Measurements from ENCODE around the gene ACAA2.

Gene ACAA2, protein sequence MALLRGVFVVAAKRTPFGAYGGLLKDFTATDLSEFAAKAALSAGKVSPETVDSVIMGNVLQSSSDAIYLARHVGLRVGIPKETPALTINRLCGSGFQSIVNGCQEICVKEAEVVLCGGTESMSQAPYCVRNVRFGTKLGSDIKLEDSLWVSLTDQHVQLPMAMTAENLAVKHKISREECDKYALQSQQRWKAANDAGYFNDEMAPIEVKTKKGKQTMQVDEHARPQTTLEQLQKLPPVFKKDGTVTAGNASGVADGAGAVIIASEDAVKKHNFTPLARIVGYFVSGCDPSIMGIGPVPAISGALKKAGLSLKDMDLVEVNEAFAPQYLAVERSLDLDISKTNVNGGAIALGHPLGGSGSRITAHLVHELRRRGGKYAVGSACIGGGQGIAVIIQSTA

DNA sequence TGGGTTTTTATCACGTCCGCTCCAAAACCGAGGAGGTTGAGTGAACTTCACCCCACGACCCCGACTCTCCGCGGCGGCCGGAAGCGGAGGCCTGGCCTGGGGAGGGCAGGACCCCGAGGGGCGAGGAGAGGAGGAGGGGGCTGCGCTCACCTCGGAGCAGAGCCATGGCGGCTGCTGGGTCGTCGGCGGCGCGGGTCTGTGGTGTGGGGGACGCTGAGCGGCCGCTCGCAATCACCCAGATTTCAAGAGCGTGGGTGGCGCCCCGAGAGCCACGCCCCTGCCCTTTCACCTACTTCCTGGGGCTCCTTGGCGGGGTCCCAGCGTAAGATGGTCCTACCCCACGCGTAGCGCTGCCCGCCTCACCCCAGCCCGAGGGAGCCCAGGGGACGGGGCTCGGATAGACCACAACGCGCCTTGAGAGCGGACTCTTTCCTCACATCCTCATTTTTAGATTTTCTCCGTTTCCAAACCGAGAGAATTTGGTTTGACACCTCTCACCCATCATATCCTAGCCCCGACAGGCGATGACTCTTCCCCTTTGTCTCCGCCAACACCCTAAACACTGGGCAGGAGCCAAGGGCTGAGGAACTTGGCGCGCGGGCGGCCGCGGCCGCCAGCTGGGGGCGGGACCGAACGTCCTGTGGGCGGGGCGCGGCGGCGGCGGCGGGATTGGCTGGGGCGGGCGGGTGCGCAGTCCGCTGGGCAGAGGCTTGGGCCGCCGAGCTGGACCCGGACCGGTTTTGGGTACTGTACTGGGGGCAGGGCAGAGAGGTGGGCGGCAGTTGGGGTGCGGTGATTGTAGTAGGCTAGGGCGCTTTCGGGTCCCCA, at the start of gene ACAA2:
Gene ACAA2, minus strand, starts transcription at position 215 of the 828 bp plus-strand sequence. Its CDS starts 49 bp downstream, at position 166.
- Histone ChIP-seq H3K27me3 (ENCODE audit: control insufficient read depth, insufficient read depth, low read length) (no peaks in the 10 kb centered on the region), H3K27ac (ENCODE audit: low read depth, low read length) (peak within 1 kb of the TSS; percentile 98), H3K4me3 (ENCODE audit: low read depth, low read length) (peak within 1 kb of the TSS; percentile 84), H3K9me3 (ENCODE audit: control insufficient read depth, insufficient read depth, low read length) (peaks cover 10% of the 10 kb centered on the region), H3K4me1 (ENCODE audit: control insufficient read depth, insufficient read depth, low read length) (peaks cover 20% of the 10 kb centered on the region), H3K9ac (ENCODE audit: low read depth, low read length) (peak within 1 kb of the TSS; percentile 77), H3K36me3 (ENCODE audit: control insufficient read depth, insufficient read depth, low read length) (no peaks in the 10 kb centered on the region; the same call in 1 of the 2 replicates)

DNA sequence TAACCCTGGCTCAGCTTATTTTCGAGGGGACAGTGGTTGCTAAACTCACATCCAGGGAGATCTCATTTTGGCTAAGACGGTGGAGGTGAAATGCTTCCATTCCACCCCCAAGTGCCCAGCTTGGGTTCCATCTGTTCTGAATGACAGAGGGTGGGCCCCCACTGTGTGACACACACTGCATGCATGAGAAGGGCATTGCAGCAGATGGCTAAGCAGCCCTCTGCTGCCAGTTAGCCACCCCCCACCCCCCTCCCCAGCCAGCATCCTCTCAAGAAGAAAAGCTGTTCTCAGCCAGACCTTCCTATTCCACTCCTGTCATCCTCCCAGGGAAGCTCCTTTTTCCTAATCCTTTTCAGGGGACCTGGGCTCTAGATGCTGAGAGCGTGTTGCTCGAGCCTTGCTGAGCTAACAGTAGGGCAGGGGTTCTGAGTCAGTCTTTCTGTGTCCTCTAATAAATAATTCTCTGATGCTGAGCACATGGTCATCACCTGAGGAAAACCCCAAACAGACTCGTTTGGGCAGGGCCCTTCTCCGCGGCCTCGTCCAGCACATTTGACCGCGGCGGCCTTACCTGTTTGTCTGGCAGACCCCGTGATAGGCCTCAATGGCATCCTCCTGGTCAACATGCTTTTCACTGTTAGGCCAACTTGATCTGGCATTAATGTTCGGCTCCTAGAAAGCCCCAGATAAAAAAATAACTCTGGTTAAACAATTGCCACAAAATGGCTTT, 49.5 kb upstream of the ACAA2 start:
- no peaks in the 10 kb centered on the region for H3K27me3 ChIP-seq (ENCODE audit: control insufficient read depth, insufficient read depth, low read length)
- no peak overlapping the region for H3K4me3 ChIP-seq (ENCODE audit: low read depth, low read length)
- no peak overlapping the region for H3K9ac ChIP-seq (ENCODE audit: low read depth, low read length)
- H3K36me3 ChIP-seq (ENCODE audit: control insufficient read depth, insufficient read depth, low read length): no peaks in the 10 kb centered on the region
- no peaks in the 10 kb centered on the region for H3K9me3 ChIP-seq (ENCODE audit: control insufficient read depth, insufficient read depth, low read length)
- H3K27ac ChIP-seq (ENCODE audit: low read depth, low read length): no peak overlapping the region
- H3K4me1 ChIP-seq (ENCODE audit: control insufficient read depth, insufficient read depth, low read length): peaks cover 8% of the 10 kb centered on the region

DNA sequence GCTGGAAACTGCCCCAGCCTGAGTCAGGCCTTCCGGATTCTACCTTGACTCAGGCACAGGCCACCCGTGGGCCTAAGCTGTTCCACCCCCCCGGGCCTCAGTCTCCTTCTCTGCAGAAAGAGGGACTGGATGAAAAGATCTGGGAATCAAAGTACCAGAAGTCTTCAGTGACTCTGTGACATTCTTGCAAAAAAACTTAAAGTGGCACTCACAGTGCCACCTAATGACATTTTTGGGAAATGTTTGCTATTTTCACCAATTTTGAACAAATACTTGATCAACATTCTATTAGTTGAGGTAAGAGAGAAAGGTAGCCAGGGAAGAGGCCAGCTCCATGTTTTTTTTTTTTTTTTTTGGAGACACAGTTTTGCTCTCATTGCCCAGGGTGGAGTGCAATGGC, 48.3 kb upstream of the ACAA2 start:
- peaks cover 9% of the 10 kb centered on the region for H3K4me1 ChIP-seq (ENCODE audit: control insufficient read depth, insufficient read depth, low read length)
- H3K4me3 ChIP-seq (ENCODE audit: low read depth, low read length): no peak overlapping the region
- H3K9ac ChIP-seq (ENCODE audit: low read depth, low read length): no peak overlapping the region
- H3K9me3 ChIP-seq (ENCODE audit: control insufficient read depth, insufficient read depth, low read length): no peaks in the 10 kb centered on the region
- no peaks in the 10 kb centered on the region for H3K27me3 ChIP-seq (ENCODE audit: control insufficient read depth, insufficient read depth, low read length)
- H3K27ac ChIP-seq (ENCODE audit: low read depth, low read length): no peak overlapping the region
- no peaks in the 10 kb centered on the region for H3K36me3 ChIP-seq (ENCODE audit: control insufficient read depth, insufficient read depth, low read length)

DNA sequence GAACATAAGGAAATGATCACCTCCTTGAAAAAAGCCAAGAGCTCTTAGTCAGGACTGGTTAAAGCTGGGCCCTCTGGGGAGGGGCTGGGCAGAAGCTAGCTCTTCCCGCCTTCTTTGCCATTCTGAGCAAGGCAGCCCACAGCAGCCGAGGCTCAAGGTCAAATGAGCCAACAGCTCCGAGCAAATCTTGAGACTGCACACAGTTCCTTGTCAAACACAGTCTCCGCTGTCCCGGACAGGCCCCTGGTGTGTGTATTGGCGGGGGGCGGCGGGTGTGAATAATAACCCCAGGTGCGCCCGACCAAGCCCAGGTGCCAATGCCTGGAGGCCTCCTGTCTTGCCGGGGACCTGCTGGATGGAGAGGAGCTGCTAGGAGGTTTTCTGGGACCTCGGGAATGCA, 46.4 kb upstream of the ACAA2 start:
- Histone ChIP-seq H3K9ac (ENCODE audit: low read depth, low read length) (no peak overlapping the region), H3K9me3 (ENCODE audit: control insufficient read depth, insufficient read depth, low read length) (no peaks in the 10 kb centered on the region), H3K36me3 (ENCODE audit: control insufficient read depth, insufficient read depth, low read length) (no peaks in the 10 kb centered on the region), H3K4me3 (ENCODE audit: low read depth, low read length) (no peak overlapping the region), H3K27me3 (ENCODE audit: control insufficient read depth, insufficient read depth, low read length) (no peaks in the 10 kb centered on the region), H3K27ac (ENCODE audit: low read depth, low read length) (no peak overlapping the region), H3K4me1 (ENCODE audit: control insufficient read depth, insufficient read depth, low read length) (peaks cover 9% of the 10 kb centered on the region)

DNA sequence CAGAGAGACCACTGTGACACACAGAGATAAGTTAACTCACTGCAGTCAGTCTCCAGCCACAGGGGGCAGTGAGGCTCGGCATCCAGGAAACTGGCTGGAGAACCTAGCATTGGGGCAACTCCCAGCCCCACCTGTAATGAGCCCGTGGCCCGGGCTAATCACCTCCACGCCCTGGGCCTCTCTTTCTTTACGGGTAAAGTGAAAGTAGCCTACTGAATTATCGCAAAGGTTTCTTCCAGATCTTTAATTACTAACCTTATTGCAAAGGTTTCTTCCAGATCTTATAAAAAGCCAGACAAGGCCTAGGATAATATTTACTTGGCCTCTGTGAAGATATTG, 45.7 kb upstream of the ACAA2 start:
- Histone ChIP-seq H3K9ac (ENCODE audit: low read depth, low read length) (no peak overlapping the region), H3K27ac (ENCODE audit: low read depth, low read length) (no peak overlapping the region), H3K36me3 (ENCODE audit: control insufficient read depth, insufficient read depth, low read length) (no peaks in the 10 kb centered on the region), H3K4me1 (ENCODE audit: control insufficient read depth, insufficient read depth, low read length) (peaks cover 9% of the 10 kb centered on the region), H3K9me3 (ENCODE audit: control insufficient read depth, insufficient read depth, low read length) (no peaks in the 10 kb centered on the region), H3K4me3 (ENCODE audit: low read depth, low read length) (no peak overlapping the region), H3K27me3 (ENCODE audit: control insufficient read depth, insufficient read depth, low read length) (no peaks in the 10 kb centered on the region)

DNA sequence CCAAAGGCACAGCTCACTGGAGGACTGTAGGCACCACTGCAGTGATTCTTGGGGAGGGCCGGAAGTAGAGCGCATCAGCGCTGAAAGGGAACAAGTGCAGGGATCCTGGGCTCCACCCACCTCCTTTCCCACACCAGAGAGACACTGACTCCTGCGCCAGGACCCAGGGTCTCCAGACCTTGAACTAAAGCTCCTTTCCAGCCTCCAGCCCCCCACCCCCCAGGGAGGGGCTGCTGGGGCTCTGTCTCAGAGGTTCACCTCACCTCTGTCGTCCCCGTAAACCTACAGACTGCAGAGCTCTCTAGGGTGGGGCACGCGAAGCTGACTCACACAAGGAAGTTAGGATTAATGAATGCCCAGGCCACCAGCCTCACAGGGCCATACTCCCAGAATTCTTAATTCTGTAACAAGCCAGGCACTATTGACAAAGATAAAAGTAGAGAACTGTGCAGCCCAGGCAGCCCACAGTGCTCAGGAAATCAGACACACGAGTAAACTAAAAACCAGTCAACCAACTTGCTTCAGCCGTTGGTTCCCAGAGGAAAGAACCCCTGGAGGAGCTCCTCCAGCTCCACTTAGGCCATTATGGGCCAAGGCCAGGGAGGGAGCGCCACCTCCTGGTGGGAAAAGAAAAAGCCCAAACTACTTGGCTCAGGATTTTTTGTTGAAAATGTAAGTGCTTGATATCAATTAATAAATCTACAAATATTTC, 45.1 kb upstream of the ACAA2 start:
- H3K9me3 ChIP-seq (ENCODE audit: control insufficient read depth, insufficient read depth, low read length): no peaks in the 10 kb centered on the region
- no peak overlapping the region for H3K4me3 ChIP-seq (ENCODE audit: low read depth, low read length)
- H3K4me1 ChIP-seq (ENCODE audit: control insufficient read depth, insufficient read depth, low read length): peaks cover 9% of the 10 kb centered on the region
- H3K9ac ChIP-seq (ENCODE audit: low read depth, low read length): no peak overlapping the region
- H3K36me3 ChIP-seq (ENCODE audit: control insufficient read depth, insufficient read depth, low read length): no peaks in the 10 kb centered on the region
- no peaks in the 10 kb centered on the region for H3K27me3 ChIP-seq (ENCODE audit: control insufficient read depth, insufficient read depth, low read length)
- H3K27ac ChIP-seq (ENCODE audit: low read depth, low read length): no peak overlapping the region

DNA sequence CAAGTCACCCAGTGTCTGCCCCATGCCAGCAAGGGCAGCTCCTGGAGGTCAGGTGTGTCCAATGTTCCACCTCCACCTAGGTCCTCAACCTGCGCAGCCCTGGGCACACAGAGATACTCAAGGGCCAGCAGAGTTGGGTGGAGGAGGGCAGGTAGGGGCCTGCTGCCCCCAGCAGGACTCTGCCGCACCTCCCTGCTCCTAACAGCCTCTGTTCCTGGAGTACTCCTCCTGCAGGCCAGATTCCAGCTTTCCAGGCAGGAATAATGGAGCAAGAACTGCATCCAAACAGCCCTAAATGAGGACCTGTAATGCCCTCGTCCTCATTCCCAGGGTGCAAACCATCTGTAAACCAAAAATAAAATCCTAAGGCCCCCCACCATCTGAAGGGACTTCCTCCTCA, 44.4 kb upstream of the ACAA2 start:
- Histone ChIP-seq H3K4me3 (ENCODE audit: low read depth, low read length) (no peak overlapping the region), H3K36me3 (ENCODE audit: control insufficient read depth, insufficient read depth, low read length) (no peaks in the 10 kb centered on the region), H3K27me3 (ENCODE audit: control insufficient read depth, insufficient read depth, low read length) (no peaks in the 10 kb centered on the region), H3K4me1 (ENCODE audit: control insufficient read depth, insufficient read depth, low read length) (peaks cover 9% of the 10 kb centered on the region), H3K9me3 (ENCODE audit: control insufficient read depth, insufficient read depth, low read length) (no peaks in the 10 kb centered on the region), H3K9ac (ENCODE audit: low read depth, low read length) (no peak overlapping the region), H3K27ac (ENCODE audit: low read depth, low read length) (no peak overlapping the region)

DNA sequence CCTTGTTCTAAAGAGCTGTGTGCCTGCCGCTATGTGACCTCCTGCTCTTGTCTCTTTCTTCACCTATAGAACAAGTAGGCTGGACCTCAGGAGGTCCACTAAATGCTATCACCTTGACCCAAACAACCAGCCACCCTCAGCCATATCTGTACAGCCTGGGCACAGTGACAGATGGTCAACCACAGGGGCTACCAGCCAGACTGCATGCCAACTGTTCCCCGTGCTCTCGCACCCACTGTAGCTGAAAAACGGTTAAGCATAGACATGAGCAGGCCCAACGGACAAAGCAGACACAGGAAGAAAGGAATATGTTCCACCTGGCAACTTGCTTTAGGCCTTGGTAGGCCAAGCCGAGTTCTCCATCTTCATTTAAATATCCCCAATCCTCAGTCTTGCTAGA, 43.2 kb upstream of the ACAA2 start:
- Histone ChIP-seq H3K36me3 (ENCODE audit: control insufficient read depth, insufficient read depth, low read length) (no peaks in the 10 kb centered on the region), H3K9me3 (ENCODE audit: control insufficient read depth, insufficient read depth, low read length) (no peaks in the 10 kb centered on the region), H3K27ac (ENCODE audit: low read depth, low read length) (no peak overlapping the region), H3K27me3 (ENCODE audit: control insufficient read depth, insufficient read depth, low read length) (no peaks in the 10 kb centered on the region), H3K4me3 (ENCODE audit: low read depth, low read length) (no peak overlapping the region), H3K9ac (ENCODE audit: low read depth, low read length) (no peak overlapping the region), H3K4me1 (ENCODE audit: control insufficient read depth, insufficient read depth, low read length) (peaks cover 9% of the 10 kb centered on the region)

DNA sequence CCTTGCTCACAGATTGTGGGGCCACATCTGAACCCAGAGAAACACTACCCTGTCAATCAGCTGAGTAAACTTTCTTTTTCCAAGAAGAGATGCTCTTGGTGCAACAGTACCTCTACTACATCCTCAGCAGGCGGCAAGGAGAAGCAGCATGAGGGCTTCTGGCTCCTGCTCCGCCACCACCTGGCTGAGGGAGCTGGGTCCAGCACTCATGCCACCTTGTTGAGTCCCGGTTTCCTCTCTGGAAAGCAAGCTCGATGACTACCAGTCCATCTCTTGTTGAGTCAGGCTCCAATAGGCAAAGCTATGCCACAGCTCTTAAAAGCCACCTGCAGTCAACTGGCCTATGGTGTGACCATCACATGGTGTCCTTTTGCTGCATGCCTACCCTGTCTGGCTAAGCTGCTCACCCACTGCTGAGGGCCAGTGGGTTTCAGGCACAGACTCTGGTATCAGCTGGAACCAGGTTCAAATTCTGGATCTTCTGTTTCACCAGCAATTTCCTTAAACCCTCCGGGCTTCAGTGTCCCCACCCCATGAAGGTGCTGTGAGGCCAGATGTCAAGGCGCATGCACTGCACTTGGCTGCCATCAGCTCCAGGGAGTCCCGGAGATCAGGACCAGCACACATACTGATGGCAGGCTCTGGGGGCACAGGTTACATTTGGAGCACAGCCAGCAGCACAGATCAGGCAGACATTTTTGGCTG, 42.5 kb upstream of the ACAA2 start:
- H3K4me1 ChIP-seq (ENCODE audit: control insufficient read depth, insufficient read depth, low read length): peaks cover 9% of the 10 kb centered on the region
- H3K27me3 ChIP-seq (ENCODE audit: control insufficient read depth, insufficient read depth, low read length): no peaks in the 10 kb centered on the region
- no peaks in the 10 kb centered on the region for H3K36me3 ChIP-seq (ENCODE audit: control insufficient read depth, insufficient read depth, low read length)
- no peak overlapping the region for H3K27ac ChIP-seq (ENCODE audit: low read depth, low read length)
- no peak overlapping the region for H3K4me3 ChIP-seq (ENCODE audit: low read depth, low read length)
- H3K9me3 ChIP-seq (ENCODE audit: control insufficient read depth, insufficient read depth, low read length): no peaks in the 10 kb centered on the region
- no peak overlapping the region for H3K9ac ChIP-seq (ENCODE audit: low read depth, low read length)

DNA sequence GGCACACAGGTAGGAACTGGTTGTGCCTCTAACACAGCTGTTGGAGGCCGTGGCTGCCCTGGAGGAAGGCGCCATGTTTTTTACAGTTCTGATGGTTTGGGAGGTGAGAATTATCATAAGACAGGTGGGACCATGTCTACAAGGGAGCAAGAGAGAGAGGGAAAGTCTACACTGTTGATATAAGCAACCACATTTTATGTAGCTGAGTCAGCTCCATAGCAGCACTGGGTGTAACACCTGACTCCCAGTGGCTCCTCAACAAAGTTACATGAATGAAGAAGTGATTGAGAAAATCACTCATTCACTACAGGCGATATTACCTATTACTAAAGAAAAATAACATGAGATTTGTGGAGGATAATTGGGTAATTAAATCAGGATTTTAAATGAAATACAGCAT, 41.3 kb upstream of the ACAA2 start:
- Histone ChIP-seq H3K4me1 (ENCODE audit: control insufficient read depth, insufficient read depth, low read length) (peaks cover 14% of the 10 kb centered on the region), H3K9ac (ENCODE audit: low read depth, low read length) (no peak overlapping the region), H3K36me3 (ENCODE audit: control insufficient read depth, insufficient read depth, low read length) (no peaks in the 10 kb centered on the region), H3K4me3 (ENCODE audit: low read depth, low read length) (no peak overlapping the region), H3K9me3 (ENCODE audit: control insufficient read depth, insufficient read depth, low read length) (no peaks in the 10 kb centered on the region), H3K27me3 (ENCODE audit: control insufficient read depth, insufficient read depth, low read length) (no peaks in the 10 kb centered on the region), H3K27ac (ENCODE audit: low read depth, low read length) (no peak overlapping the region)
